ENCODE data around the gene FAM76B. TPM values are rescaled to one million over a fixed set of nuclear protein-coding genes. Genes with fewer than 3 reads are reported as not detected.

FAM76B gene
- total RNA-seq, 4 donors from 2014 or later = 7.0 to 40.4 (median 31.2) TPM

DNA sequence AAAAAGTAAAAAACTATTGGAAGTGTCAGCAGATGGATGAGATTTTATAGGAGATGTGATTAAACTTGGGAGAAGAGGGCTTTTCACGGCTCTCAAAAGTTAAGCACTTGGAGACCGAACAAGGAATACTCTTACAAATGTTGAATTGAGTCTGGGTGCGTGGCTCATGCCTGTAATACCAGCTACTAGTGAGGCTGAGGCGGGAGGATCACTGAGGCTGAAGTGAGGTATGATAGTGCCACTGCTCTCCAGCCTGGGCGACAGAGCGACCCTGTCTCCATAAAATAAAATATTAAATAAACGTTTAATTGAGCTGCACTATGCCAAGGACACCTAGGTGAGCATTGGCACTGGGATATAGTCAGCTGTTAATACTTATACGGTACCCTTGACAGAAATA is 2.6 kb upstream of the FAM76B start:
- peaks cover 0 to under 1% (median 0%) of the 10 kb centered on the region in 4 donors for H3K36me3 ChIP-seq
- no peak overlapping the region for H3K27ac ChIP-seq
- H3K9me3 ChIP-seq = no peaks in the 10 kb centered on the region
- H3K4me3 ChIP-seq = no peak overlapping the region
- TF ChIP-seq, protein P1, sequence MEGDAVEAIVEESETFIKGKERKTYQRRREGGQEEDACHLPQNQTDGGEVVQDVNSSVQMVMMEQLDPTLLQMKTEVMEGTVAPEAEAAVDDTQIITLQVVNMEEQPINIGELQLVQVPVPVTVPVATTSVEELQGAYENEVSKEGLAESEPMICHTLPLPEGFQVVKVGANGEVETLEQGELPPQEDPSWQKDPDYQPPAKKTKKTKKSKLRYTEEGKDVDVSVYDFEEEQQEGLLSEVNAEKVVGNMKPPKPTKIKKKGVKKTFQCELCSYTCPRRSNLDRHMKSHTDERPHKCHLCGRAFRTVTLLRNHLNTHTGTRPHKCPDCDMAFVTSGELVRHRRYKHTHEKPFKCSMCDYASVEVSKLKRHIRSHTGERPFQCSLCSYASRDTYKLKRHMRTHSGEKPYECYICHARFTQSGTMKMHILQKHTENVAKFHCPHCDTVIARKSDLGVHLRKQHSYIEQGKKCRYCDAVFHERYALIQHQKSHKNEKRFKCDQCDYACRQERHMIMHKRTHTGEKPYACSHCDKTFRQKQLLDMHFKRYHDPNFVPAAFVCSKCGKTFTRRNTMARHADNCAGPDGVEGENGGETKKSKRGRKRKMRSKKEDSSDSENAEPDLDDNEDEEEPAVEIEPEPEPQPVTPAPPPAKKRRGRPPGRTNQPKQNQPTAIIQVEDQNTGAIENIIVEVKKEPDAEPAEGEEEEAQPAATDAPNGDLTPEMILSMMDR (IDR thresholded peaks at IDR 0.05) = no peak
- no peak for TF ChIP-seq POLR2AphosphoS5 (IDR thresholded peaks at IDR 0.05)
- no peak for TF ChIP-seq EP300 (IDR thresholded peaks at IDR 0.05; ENCODE audit: low read depth)
- no peak for TF ChIP-seq POLR2A (IDR thresholded peaks at IDR 0.05)
- H3K4me1 ChIP-seq = peaks cover 14 to 38% (median 24%) of the 10 kb centered on the region in 4 donors
- intact Hi-C loops (cut with DNase I; ENCODE audit: low total_unique reads) (no loop called here), in situ Hi-C loops (cut with MboI; ENCODE audit: low pct_ligation_motif_present in 1 of 4, low pct_unique_long_range_greater_than_20kb in 1 of 4, low sequenced_read_pairs in 3 of 4) (loop anchor here in 1 of 4 donors (25.0 kb wide), 1 partner anchor 1305 kb away; the partner anchor contains the start of genes ANKRD49 and MRE11)
- 85 to 95% methylated on average over 8 of the region's 8 CpGs for WGBS, 2 donors (ENCODE audit: low coverage in 1 of 2)
- no peak for DNase-seq
- H3K27me3 ChIP-seq = no peaks in the 10 kb centered on the region

DNA sequence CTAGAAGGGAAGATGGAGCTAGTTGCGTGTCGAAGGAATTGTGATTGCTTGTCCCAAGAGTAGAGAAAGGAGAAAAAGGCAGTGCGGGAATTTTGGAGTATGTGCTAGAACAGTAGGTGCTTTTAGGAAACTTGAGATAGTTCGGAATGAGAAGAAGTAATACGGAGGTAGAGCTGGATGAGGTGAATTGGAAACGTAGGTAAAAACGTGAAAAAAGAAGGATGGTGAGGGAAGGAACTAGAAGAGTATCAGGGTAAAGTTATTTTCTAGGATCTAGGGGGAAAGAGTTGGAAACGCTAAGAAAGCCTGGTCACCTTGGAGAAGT is 2.1 kb upstream of the FAM76B start:
- Histone ChIP-seq H3K9me3 (no peaks in the 10 kb centered on the region), H3K27ac (peak overlapping the region in 3 of 4 donors; percentile 92 to 98 (median 95)), H3K27me3 (no peaks in the 10 kb centered on the region), H3K4me3 (peak overlapping the region in 3 of 4 donors; percentile 67 to 97 (median 91)), H3K36me3 (peaks cover 0 to 5% (median 0%) of the 10 kb centered on the region in 4 donors), H3K4me1 (peaks cover 14 to 38% (median 24%) of the 10 kb centered on the region in 4 donors)
- intact Hi-C loops (cut with DNase I; ENCODE audit: low total_unique reads) = no loop called here
- in situ Hi-C loops (cut with MboI; ENCODE audit: low pct_ligation_motif_present in 1 of 4, low pct_unique_long_range_greater_than_20kb in 1 of 4, low sequenced_read_pairs in 3 of 4) = loop anchor here in 1 of 4 donors (25.0 kb wide), 1 partner anchor 1304 kb away; the partner anchor contains the start of genes ANKRD49 and MRE11
- TF ChIP-seq, protein P1 (IDR thresholded peaks at IDR 0.05) = no peak
- no peak for TF ChIP-seq EP300 (IDR thresholded peaks at IDR 0.05; ENCODE audit: low read depth)
- no peak for TF ChIP-seq POLR2AphosphoS5 (IDR thresholded peaks at IDR 0.05)
- TF ChIP-seq POLR2A (IDR thresholded peaks at IDR 0.05) = no peak
- DNase-seq = no peak
- 36 to 44% methylated on average over 8 of the region's 8 CpGs for WGBS, 2 donors (ENCODE audit: low coverage in 1 of 2)

DNA sequence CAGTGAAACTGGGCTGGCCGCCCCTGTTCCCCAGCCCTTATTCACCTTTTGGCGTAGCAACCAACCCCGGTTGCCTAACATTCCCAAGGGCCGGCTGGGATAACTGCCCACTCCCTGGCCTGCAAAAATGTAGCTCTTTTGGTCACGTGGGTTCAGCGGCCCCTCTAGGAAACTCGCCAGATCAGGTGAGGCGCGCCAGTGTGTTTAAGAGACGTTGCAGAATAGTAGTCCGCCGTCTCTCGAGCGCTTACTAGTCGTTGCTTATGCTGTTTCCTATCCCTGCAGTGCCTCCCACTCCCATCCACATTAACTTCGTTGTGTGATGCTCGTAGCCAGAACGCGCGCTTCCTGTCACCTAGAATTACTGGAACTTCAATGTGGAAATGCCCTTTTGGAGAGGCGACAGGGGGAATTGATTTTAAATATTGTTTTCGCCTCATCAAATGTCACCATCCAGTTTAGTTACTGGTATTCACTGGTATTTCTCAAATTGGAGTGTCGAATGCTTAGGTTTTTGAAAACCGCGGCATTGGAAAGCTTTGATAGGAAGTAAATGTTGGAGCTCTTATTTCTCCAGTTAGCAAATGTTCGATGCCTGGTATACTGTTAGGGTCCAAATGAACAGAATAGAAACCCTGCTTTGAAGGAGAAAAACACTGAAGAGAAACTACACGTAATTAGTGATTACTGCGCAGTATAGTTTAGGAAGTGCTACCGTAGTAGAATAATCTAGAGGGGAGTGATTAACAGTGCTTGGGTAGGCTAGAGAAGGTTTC is 1.5 kb upstream of the FAM76B start:
- in situ Hi-C loops (cut with MboI; ENCODE audit: low pct_ligation_motif_present in 1 of 4, low pct_unique_long_range_greater_than_20kb in 1 of 4, low sequenced_read_pairs in 3 of 4) = loop anchor here in 1 of 4 donors (25.0 kb wide), 1 partner anchor 1304 kb away; the partner anchor contains the start of genes ANKRD49 and MRE11
- Histone ChIP-seq H3K27me3 (no peaks in the 10 kb centered on the region), H3K9me3 (no peaks in the 10 kb centered on the region), H3K4me1 (peaks cover 14 to 36% (median 24%) of the 10 kb centered on the region in 4 donors), H3K4me3 (peak overlapping the region; percentile 67 to 97 (median 84)), H3K36me3 (peaks cover 0 to 5% (median 2%) of the 10 kb centered on the region in 4 donors), H3K27ac (peak overlapping the region; percentile 92 to 99 (median 96))
- WGBS, 2 donors (ENCODE audit: low coverage in 1 of 2) = 3 to 10% methylated on average over 6 to 29 of the region's 29 CpGs
- intact Hi-C loops (cut with DNase I; ENCODE audit: low total_unique reads) = no loop called here
- TF ChIP-seq, protein P1 (IDR thresholded peaks at IDR 0.05) = no peak
- peak in 1 of 3 donors; percentile 18 for TF ChIP-seq POLR2AphosphoS5 (IDR thresholded peaks at IDR 0.05)
- TF ChIP-seq POLR2A (IDR thresholded peaks at IDR 0.05) = no peak
- peak; percentile 72 for DNase-seq

DNA sequence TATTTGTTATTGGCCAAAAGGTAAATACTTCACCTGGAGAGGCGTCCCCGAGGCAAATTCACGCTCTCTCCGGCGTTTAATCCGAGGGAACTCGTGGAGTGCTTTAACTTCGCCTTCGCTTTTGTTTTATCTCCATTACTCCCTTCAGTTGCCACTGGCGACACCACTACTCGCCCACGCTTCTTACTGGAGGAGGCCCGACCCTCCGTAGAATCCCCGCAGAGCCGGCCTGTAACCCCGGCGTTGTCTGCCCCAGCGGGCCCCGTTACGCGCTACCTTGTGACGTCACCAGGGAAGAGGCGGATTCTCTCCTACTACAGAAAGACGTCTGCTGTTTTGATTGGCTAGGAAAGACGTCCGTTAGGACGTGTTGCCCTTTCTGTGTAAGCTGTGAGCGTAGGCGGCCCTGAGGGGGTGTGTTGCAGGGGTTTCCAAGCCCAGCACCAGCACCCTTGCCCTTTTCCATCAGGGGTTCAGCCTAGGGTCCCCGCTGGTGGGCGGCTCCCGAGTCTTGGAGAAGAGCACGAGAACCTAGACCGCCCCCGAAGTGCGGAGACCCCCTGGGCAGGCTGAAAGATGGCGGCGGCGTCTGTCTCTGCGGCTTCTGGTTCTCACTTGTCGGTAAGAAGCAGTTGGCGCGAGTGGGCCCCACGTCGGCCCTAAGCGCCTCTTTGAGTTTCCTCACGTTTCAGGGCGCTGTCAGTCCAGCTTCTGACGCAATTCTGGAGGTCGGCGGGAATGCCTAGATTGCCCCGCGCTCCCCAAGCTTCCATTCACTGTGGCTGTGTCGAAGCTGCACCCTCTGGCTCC is 746 bp upstream of the FAM76B start, which contains the start of gene CEP57:
Gene CEP57, plus strand, starts transcription at position 376 of the 810 bp plus-strand sequence. Its CDS starts 201 bp downstream, at position 577.
- H3K4me3 ChIP-seq = peak within 1 kb of the TSS; percentile 67 to 97 (median 92)
- DNase-seq = peak; percentile 97
- peaks cover 14 to 30% (median 22%) of the 10 kb centered on the region in 4 donors for H3K4me1 ChIP-seq
- no peaks in the 10 kb centered on the region for H3K9me3 ChIP-seq
- TF ChIP-seq, protein P1 (IDR thresholded peaks at IDR 0.05) = peak in 1 of 5 experiments; percentile 14
- TF ChIP-seq POLR2A (IDR thresholded peaks at IDR 0.05) = peak; percentile 55
- no peak for TF ChIP-seq EP300 (IDR thresholded peaks at IDR 0.05; ENCODE audit: low read depth)
- TF ChIP-seq POLR2AphosphoS5 (IDR thresholded peaks at IDR 0.05) = peak; percentile 36 to 79 (median 61)
- H3K36me3 ChIP-seq = peaks cover 0 to 11% (median 3%) of the 10 kb centered on the region in 4 donors
- in situ Hi-C loops (cut with MboI; ENCODE audit: low pct_ligation_motif_present in 1 of 4, low pct_unique_long_range_greater_than_20kb in 1 of 4, low sequenced_read_pairs in 3 of 4) = loop anchor here in 1 of 4 donors (25.0 kb wide), 1 partner anchor 1303 kb away; the partner anchor contains the start of genes ANKRD49 and MRE11
- no peaks in the 10 kb centered on the region for H3K27me3 ChIP-seq
- H3K27ac ChIP-seq = peak within 1 kb of the TSS; percentile 92 to 99 (median 96)
- whole genome bisulfite sequencing, 2 donors (ENCODE audit: low coverage in 1 of 2) = 1% methylated on average over 49 of the region's 55 CpGs; no CpG with 5 or more reads in 1 of the 2 donors
- intact Hi-C loops (cut with DNase I; ENCODE audit: low total_unique reads) = no loop called here

Data from transverse colon (tissue), 4 donors.